Mammary epithelial cell (primary cell): Measurements from ENCODE around the gene USH2A.

Experiments
- CTCF ChIP-seq, 2 donors: IDR thresholded peaks in 1 of 2; conservative IDR thresholded peaks in 1 of 2; 2 replicates each; pipeline ENCODE4 v1.5.1; 2011 to 2012; ENCODE audit warnings: inconsistent platforms in 2 of 2, low read length in 2 of 2, mild to moderate bottlenecking in 2 of 2, control low read depth in 1 of 2, low read depth in 1 of 2; ENCODE audit not compliant: insufficient read depth in 1 of 2; ENCODE audit errors: extremely low read depth in 1 of 2
- EZH2 ChIP-seq: IDR thresholded peaks from 2 replicates; pipeline ENCODE4 v1.6.1; 2012; ENCODE audit warnings: low read length, inconsistent platforms, borderline replicate concordance

GRCh38 chr1:215651867-215652266 lies 771.4 kb downstream of the USH2A start:
- TF ChIP-seq EZH2 (no peak), CTCF (conservative IDR thresholded peaks at IDR 0.05 in 1 of 2, IDR thresholded peaks at IDR 0.05 in 1 of 2; ENCODE audit: extremely low read depth in 1 of 2, insufficient read depth in 1 of 2, low read depth in 1 of 2, low read length in 2 of 2) (no peak)
